Measurements from ENCODE around the gene DCLK1. TPM values are rescaled to one million over a fixed set of nuclear protein-coding genes. Genes with fewer than 3 reads are reported as not detected.

The DCLK1 gene
- total RNA-seq: 2.2 and 3.8 TPM in 2 replicates

DNA sequence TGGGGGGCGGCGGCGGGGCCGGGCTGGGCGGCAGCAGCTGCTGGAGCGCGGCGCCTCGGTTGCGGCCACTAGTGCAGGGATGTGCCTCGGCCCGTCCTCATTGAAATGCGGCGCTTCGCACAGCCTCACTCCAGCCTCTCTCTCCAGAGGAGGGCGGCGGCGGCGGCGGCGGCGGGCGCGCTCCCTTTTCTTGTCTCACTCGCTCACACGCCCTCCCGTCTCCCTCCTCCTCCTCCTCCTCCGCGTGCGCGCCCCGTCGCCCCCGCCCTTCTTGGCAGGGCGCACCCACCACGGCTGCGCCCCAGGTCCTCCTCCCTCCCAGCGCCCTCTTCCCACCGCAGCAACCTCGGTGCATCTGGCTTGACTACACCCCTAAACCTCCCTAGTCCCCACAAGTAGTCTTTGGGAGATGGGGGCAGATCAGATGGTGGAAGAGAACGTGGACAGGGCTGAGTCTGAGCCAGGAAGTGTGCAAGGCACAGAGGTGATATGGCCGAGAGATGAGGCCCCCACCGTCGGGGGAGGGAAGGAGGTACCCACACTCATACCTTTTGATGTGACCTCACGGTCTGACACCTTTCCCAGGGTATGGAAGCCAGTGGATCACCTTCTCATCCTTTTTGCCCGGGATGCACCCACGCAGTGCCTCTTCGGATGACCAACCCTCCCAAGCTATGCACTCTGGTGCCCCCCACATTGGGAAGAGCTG is at the start of gene DCLK1:
Gene DCLK1 (minus strand): TSS at position 161 of the 709 bp plus-strand sequence.
- DNase-seq (ENCODE audit: extremely low read depth, low read depth, low spot score): no peak

DNA sequence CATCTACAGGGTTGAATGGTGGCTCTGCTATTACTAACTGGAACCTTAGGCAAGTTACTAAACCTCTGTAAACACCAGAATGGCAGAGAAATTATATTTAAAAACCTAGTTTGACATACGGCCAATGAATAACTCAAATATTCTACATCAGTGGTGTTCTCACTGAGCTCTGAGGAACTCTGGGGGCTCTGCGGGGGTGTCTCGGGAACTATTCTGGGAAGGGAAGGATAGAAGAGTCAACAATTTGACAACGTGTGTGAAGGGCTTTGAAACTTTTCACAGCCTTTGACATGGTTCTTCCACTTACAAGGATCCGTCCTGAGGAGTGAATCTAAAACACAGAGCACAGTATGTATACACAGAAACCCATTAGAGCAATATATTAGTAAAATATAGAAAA is 44.4 kb upstream of the DCLK1 start:
- no peak for DNase-seq (ENCODE audit: extremely low read depth, low read depth, low spot score)

DNA sequence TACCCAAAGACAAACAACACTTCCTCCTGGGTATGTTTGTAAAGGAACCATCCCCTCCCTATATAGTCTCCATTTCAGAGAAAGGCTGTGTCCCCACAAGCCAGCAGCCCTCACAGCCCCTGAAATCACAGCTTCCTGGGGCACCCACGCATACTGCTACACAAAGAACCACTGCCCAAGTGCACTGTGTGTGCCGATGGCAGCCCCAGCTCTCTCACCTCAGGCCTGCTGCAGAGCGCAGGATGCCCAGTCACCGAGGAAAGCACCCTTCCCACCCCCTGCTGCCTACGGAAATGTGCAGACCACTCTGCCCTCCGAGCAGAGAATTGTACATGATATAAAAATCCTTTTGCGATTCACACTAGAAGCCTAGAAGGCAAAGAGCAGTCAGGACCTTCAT is 43.7 kb upstream of the DCLK1 start:
- no peak for DNase-seq (ENCODE audit: extremely low read depth, low read depth, low spot score)

DNA sequence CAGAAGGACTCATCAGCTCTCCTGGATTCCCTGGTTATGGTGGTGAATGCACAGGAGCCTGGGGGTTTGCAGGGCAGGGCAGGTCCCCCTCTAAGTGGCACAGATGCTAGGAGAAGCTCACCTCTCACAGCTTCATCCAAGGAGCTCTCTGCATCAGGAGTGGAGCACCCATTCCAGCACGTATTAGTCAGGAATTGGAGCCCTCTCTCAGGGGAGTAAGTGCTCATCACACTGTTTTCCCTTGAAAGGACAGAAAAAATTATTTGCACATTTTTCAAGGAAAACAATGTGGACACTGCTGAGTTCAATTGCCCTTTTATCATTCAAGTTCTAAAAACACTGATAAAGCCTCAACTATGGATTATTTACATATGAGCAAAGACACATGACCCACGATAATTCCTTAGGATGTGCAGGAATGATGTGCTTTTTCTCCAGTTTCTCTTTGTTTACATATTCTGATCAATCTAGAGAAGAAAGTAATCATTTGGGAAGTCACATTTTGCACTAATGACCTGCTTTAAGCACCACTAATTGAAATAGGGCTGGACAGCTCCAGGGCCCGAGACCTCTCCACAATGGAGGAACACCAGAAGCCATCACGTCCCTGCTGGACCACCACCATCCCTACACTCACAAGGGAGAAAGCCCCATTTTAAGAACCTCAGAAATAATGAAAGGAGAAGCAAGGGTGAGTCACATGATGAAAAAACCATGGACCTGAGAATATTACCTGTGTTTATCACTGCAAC is 42.6 kb upstream of the DCLK1 start:
- no peak for DNase-seq (ENCODE audit: extremely low read depth, low read depth, low spot score)

DNA sequence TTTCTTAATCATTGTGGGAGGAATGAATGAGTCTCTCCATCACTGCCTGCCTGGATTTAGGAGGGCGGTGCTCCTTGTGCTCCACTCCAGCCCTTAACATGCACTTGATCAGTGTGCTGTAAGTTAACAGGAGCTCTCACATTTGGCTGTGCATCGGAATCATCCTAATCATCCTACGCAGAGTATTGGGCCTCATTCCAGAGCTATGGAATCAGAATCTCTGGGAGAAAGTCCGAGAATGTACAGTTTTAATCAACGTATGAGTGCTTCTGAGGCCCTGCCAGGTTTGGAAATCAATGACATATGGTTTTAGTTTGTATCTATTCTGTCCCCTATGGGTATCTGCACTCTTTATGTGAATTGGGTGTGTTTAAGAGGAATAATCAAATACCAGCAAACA is 34.9 kb upstream of the DCLK1 start:
- no peak for DNase-seq (ENCODE audit: extremely low read depth, low read depth, low spot score)

DNA sequence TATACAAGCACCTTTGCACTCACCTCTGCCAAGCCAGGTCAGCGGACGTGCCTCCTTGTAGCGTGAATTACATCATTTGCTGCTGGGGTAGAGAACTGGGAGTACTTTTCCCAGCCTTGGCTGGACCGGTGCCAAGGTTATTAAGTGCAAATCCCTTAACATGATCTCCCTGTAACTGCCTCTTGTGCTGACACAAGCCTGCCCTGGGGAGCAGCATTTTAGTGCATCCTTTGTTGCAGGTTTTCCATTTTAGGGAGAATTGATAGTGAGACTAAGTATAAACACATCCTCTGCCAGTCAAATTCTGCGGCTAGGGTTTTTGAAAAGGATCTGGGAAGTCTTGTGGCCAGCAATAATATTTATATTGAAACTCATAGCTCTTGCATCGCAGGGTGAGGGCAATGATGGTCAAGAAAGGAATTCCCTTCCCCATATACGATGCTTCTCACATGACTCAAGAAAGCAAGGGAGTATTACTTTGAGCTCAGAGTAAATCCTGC is 32.7 kb upstream of the DCLK1 start:
- DNase-seq (ENCODE audit: extremely low read depth, low read depth, low spot score): no peak

DNA sequence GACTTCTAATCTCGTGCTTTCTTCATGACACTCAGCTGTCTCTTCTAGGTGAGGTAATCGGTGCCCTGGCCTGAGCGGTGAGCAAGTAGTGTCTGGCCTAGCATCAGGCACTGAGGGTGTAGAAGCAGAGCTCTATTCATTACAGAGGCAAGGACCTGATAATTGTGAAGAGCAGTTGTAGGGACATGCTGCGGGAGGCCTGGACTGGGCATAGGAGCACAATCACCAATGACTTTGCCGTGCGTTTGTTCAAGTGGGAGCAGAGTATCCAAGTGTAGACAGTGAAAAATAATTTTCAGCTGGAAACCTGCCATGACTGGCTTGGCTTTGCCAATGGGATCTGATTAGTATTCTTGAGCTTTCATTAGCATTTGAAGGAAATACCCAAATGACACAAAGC is 32.1 kb upstream of the DCLK1 start:
- no peak for DNase-seq (ENCODE audit: extremely low read depth, low read depth, low spot score)

DNA sequence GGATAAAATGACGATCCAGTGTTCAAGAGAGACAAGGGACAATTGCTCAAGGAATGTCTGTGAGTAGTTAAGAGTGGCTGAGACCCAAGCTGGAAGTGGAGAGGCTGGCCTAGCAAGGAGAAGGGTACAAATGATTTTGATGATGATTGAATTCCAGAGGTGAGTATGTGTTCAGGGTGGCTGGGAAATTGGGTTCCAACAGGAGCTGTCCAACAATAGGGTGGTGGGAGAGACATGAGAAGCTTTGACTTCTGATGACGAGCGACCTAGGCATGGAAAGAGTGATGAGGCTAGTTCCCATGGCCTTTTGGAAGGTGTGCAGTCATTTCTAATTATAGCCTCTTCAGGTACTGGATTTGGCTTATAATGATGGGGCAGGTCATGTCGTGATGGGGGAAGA is 29.1 kb upstream of the DCLK1 start:
- no peak for DNase-seq (ENCODE audit: extremely low read depth, low read depth, low spot score)

DNA sequence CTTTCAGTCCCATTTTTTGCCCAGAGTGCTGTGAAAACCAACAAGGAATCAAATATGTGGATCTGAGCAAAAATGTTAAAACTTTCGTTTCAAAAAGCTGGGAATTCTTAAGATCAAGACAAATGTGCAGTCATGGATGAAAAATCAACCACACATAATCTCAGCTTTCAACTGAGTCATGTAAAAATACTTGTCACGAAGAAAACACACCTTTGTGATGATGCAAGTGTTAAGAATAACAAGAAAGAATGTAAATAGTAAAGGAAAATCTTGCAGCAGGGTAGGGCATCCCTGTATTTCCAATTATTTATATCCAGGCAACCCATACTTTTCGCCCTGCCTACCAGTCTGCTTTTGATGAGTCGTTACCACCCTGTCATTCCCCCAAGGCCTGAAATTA is 27.4 kb upstream of the DCLK1 start:
- no peak for DNase-seq (ENCODE audit: extremely low read depth, low read depth, low spot score)

DNA sequence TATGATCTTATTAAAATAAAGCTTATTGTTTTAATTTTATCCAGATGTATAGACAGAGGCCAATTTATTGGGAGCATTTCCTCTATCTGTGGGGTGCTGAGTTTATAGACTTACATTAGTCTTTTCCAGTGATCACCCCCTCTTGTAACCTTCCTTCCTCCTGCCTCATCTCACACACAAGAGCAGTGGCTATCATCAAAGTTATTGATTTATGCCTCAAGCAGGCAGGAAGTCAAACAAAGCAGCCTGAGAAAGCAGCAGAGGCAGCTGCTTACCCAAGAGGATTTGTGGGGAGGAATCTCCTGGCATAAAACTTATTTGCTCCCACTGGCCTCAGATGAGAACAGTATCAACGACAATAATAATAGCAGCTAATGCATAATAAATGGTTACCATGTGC is 26.3 kb upstream of the DCLK1 start:
- DNase-seq (ENCODE audit: extremely low read depth, low read depth, low spot score): no peak

DNA sequence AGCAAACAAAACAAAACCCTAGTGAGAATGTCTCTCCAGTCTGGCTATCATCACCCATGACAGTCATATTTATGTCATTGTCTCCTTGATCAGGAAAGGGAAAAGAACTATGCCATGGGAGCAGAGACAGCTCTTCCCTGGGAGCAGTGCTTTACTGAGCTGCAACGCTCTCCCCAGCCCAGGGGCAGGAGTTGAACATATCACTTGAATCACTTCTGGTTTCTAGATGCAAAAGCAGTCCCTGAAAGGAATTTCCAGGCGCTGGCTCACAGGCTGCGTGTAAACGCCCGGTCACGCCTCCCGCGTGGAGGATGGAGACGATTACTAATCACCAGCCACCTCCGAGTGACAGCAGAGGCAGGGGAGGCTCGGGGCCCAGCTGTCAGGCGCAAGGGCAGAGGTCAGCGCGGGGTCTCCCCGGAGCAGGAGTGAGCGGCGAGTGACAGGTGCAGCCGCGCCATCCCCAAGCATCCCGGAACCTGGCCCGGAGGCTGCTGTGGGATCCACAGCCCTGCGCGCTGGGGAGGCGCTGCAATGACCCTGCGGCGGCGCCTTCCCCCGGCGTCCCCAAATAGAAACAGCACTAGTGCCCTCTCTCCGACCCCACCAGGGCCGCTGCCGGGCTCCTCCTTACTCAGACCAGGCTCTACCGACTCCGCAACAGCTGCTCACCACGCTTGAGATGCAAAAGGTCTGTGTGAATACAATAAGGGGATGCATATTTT is 23.5 kb upstream of the DCLK1 start:
- no peak for DNase-seq (ENCODE audit: extremely low read depth, low read depth, low spot score)

DNA sequence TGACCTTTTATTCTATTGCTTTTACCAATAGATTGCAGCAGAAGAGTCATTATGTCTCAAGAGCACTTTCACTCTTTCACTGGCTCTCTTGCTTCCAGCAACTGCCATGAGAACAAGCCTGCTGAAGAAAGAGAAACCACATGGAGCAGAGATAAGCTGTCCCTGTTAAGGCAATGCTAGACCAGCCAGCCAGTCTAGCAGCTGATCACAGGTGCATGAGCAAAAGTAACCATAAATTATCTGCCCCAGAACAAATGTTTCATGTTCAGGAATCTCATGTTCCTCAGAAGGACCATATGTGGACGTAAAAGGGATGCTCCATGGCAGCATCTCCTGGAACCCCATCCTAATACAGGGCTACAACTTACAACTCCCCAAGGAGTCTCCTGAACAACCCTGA is 20.4 kb upstream of the DCLK1 start:
- no peak for DNase-seq (ENCODE audit: extremely low read depth, low read depth, low spot score)

DNA sequence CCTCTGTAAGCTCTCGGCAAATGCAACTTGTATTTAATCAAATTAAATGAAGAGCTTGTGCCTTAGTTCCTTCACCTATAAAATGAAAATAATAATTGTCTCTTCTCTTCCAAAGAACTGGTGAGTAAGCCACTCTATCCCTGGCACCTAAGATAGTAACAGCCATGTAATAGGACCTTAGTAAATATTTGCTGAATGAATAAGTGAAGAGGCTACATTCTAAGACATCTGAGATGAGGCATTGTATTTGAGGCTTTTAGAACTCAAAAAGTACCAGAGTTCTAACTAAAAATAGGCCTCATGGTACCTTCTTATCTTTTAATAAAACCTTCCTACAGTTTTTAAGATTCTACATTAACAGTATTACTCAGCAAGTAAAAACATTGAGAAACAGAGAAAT is 17.3 kb upstream of the DCLK1 start:
- no peak for DNase-seq (ENCODE audit: extremely low read depth, low read depth, low spot score)

DNA sequence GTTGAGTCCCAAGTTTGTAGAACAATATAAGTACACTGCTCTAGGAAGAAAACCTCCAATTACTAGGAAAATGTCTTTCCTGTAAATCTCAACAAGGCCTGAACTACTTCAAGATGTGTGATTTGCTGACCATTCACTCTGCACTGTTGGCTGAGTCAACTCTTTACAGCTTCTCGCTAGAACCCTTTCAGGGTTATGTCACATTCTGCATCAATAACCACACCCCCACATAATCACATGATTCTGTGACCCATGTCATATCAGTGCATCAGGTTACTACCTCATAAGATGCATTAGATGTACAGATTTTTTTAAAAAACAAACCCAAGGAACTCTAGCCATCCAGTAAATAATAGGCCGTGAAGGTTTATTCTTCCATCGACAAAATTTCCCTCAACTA is 16.1 kb upstream of the DCLK1 start:
- no peak for DNase-seq (ENCODE audit: extremely low read depth, low read depth, low spot score)

DNA sequence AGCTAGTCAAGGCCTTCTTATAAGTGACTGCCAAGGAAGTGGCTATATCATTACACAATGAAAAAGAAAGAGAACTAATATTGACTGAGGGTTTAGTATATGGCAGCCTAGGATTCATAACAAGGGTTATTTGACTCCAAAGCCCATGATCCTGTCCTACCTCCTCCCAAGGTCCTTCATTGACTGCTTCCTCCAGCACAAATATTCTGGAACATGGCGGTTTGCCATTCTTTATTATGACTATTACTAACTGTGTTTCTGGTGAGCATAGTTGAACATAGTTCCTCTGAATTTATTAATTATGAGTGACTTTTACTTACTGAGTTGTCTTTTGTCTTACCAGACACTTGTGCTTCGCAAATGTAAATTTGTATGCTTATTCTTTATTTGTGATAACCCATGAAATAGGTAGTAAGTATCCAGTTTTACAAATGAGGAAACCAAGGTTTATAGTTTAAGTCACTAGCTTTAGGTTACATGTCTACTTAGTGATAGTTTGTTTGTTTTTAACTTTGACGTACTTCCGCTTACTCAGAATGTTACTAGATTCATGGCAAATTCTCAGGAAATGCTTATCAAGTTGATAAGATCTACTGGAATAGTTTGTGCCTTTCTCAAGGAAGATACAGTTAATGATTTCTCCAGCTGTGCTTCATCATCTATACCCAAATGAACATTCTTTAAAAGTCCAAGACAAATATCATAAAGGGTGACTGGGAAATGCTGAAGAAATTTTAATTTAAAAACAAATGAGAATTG is 15.5 kb upstream of the DCLK1 start:
- peak; percentile 54 for DNase-seq (ENCODE audit: extremely low read depth, low read depth, low spot score)

DNA sequence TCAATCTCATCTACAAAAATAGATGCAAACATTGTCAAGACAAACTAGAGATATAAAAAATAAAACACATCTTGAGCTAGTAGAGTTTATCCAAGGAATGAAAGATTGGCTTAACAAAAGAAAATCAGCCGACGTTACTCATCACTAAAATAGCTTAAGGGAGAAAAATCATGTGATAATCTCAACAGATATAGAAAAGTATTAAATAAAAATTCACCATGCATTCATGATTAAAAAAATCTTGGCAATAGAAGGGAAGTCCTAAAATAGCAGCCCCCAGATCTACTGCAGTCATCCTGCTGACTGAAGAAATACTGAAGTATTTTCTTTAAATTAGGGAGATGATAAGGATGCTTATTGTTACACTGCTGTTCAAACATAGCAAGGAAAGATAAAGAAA is 12.6 kb upstream of the DCLK1 start:
- no peak for DNase-seq (ENCODE audit: extremely low read depth, low read depth, low spot score)

DNA sequence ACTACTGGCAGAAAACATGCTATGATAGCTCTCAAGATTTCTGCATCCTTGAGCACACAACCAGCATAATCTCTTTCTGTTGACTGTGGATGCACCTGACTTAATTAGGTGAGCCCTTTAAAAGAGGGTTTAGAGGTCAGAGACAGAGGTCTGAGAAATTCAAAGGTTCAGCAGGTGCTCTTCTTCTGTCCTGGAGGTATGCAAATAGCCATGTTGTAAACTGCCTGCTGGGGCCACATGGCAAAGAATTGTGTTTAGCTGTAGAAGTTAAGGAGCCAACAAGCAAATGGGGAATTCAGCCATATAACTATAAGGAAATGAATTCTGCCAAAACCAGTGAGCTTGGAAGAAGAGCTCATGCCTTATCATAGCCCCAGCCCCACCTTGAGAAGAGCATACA is 11.6 kb upstream of the DCLK1 start:
- no peak for DNase-seq (ENCODE audit: extremely low read depth, low read depth, low spot score)

DNA sequence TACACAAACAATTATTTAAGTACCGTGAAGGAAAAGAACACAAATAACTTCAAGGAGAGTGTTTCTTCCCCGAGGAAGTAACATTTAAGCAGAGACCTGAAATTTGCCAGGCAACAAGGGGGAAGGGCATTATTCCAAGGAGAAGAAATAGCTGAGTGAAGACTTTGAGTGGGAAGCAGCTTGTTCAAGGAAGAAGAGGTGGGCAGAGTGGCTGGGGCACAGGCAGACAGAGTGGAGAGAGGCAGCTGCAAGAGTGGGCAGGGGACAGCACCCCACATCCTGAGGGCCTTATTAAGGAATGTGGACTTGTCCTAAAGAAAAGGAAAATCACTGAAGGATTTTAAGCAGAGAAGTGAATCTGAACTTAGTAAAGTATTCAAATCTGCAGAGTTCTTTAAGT is 4.7 kb upstream of the DCLK1 start:
- no peak for DNase-seq (ENCODE audit: extremely low read depth, low read depth, low spot score)

DNA sequence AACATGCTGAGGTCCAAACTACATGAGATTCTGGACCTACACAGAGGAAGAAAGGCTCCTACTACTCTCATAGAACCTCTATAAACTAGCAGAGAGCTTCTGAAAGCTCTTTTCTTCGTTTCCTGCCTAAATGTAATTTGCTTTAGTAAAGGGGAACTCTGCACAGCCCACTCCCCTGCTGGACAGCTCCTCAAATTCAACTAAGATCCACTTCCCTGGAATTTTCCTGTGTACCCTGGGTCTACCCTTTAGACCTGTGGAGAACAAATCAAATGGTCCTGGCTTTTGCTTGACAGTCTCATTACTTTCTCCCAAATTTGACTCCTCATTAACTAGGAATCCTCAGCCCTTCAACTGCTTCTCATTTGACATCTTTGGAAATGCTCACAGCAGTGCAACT is 3.5 kb upstream of the DCLK1 start:
- no peak for DNase-seq (ENCODE audit: extremely low read depth, low read depth, low spot score)

DNA sequence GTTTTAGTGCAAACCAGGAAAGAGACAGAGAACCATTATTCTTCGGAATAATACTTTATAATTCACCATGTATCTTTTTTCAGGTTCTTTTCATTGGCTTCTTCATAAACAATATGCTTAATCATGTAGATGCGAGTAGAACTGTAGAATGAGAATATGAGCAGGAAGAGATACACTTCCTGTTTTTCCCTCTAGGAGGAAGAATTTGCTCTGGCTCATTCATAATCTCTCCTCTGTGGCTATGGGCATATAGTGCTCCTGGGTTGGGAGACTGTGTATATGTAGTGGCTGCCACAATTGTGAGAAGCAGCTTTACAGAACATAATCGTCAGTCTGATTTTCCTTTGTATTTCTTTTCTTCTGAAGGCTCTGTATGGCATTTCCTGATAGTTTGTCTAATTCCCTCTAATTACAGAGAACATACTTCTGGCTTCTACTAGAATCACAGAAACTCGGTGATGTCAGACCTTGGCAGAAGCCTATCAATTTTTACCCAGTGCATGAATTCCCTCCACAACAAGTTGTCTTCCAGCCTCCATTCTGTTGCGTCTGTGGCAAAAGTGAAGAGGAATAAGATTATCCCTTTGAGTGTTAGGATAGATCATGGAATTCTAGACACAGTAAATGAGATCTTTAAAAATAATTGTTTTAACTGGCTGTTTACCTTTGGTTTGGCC is 2.9 kb upstream of the DCLK1 start:
- DNase-seq (ENCODE audit: extremely low read depth, low read depth, low spot score): no peak
